MV-4-11 (cell line): ENCODE results near the gene TRPV4.

Experiments used
- DNase-seq: peaks from one replicate; lab custom pipeline; 2025; lab: John Stamatoyannopoulos, UW

TRPV4 gene

DNA sequence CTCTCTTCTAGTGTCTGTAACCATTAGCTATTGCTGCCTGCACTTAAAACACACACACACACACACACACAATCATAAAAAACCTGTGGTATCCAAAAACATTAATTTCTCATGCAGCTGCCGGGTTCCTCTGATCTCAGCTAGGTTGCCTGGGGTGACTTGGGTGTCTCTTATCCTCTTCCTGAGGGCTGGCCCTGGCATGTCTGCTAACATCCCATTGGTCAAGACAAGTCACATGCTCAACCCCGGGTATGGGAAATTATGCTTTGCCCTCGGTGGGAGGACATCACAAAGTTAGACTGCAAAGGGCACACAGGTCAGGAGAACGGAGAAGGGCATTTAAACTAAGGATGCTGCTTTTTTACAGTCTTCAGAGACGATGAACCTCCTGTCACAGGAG, 55.7 kb downstream of the TRPV4 start:
- DNase-seq, result peak; percentile 80

DNA sequence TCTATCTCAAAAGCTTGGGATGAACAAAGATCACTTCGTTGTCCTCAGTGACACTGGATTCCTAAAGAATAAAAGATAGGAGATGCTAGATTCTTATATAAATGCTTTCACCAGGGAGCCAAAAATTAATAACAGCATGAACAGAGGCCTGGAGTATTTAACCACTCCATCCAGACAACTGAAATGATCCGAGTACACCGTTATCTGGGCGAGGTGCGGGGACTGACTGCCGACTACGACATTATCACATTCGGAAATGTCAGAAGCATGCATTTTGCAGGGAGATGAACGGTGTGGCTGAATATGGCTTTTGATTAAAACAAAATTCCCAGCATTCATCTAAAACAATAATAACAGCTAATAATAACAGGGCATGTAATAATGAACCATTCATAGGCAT, 56.6 kb downstream of the TRPV4 start:
- no peak for DNase-seq

GRCh38 chr12:109775172-109775881, 57.9 kb downstream of the TRPV4 start:
- DNase-seq, result peak; percentile 52

- peak; percentile 10 for DNase-seq
Measured at GRCh38 chr12:109773384-109774011, 59.7 kb downstream of the TRPV4 start.

DNA sequence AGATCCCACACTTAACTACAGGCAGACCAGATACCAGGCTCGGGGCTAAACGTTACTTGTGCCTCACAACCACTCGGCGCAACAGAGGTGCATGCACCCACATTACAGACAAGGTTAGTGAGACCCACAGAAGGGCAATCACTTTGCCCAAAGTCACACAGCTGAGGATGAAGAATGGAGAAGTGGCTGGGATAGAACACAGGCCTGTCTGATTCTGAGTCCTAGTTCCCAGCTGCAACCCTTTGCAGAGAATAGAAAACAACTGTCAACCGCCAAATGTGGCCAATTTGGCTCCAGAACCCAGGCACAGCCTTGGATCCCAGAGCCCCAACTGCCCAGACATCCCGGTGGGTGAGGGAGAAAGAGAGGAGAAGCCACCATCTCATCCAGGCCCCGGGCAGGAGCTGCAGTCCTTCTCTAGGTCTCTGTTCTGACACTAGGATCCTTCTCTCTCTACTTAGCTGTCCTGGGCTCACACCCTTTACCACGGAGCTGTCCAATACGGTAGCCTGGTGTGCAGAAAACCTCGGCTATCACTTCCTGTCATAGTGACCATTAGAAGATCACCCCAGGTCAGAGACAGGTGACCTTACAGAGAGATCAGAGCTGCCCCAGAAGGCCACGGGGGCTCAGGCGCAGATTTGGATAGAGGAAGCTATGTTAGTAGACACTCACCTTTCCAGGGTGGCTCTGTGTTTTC, 60.4 kb downstream of the TRPV4 start:
- DNase-seq, result peak; percentile 6

- DNase-seq, result no peak
Measured at GRCh38 chr12:109771746-109772621, 61.2 kb downstream of the TRPV4 start.

DNA sequence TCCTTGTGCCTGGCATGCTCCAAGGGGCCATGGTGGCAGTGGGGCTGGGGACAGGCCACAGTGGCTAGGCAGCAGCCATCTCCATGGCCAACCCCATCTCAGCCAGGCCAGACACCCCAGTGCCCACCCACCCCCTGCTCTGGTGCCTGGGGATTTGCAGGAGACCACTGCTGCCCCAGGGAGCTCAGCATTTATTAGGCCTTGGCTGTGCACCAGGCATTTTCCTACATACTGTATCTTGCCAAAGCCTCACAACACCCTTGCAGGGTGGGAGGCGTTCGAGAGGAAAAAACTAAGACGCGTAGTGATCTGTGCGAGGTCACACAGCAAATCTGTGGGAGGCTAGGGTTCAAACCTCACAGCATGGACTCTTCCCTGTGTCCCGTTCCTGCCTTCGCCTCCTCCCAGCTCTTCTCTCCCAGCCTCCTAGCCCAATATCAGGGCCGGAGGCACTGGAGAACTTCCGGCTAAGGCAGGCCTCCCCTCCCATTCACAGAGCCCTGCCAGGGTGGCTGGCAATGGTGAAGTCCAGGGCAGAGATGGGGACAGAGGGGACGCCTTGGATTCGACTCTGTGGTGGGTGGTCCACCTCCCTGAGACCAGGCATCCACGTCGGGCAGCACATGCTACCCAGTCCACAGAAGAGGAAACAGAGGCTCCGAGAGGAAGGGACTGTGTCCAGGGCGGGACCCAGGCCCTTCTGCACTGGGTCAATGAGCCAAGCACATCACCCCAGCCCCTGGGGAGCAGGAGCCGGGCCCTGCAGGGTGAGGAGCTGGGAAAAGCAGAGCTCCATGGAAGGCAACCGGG, 62.1 kb downstream of the TRPV4 start:
- no peak for DNase-seq

DNA sequence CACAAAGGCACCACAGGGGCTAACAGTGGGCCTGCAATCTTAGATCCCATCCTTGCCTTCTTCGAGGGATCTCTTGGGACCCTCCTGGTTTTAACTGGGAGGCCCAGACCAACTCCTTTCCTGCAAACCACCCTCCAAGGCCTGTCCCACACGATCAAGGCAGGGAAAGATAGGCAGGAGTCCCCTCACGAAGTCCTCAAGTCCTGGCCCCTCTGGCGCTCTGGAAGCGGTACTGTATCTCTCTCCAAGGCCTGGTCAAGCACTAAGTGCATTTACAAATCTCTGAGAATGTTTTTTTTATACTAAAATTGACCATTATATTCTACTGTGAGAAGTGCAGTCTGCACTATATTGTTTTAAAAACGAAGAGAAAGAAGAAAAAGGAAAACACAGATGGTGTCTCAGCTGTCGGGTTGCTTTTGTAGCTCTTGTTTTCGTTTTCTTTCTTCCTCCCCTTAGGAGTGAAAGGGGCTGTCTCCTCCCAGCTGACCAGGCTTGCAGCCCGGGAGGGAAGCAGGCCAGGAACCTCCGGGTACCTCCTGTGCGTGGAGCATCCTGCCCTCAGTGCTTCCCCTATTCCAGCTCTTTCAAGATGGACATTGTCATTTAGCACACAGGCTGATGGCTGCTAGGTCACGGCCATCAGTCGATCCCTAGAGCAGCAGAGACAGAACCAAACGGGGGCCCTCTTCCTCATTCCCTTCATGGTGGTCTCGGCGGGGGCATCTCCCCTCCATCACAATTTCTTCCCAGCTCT, 62.9 kb downstream of the TRPV4 start:
- DNase-seq, result no peak

- DNase-seq, result no peak
Measured at GRCh38 chr12:109768901-109769670, 64.1 kb downstream of the TRPV4 start.

- no peak for DNase-seq
Measured at GRCh38 chr12:109767991-109768900, 65.0 kb downstream of the TRPV4 start.

- no peak for DNase-seq
Measured at GRCh38 chr12:109767456-109767855, 65.7 kb downstream of the TRPV4 start.

- DNase-seq, result no peak
Measured at GRCh38 chr12:109766251-109766778, 66.9 kb downstream of the TRPV4 start.

DNA sequence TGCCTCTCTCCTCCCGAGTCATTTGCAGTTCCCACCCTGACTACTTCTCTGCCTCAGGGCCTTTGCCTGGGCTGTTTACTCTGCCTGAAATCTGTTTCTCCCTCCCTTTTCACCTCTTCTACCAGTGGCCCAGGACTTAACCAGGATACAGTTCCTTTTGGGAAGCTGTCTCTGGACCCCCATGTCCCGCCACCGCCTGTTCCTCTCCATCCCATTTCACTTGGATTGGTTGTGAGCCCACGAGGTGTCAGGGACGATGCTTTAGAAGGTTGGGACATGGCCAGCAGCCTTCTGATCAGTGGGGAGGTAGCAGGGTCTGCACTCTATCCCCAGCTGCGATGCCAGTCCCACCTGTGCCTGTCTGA, 67.8 kb downstream of the TRPV4 start:
- no peak for DNase-seq

GRCh38 chr12:109764776-109765445, 68.3 kb downstream of the TRPV4 start:
- DNase-seq, result no peak

DNA sequence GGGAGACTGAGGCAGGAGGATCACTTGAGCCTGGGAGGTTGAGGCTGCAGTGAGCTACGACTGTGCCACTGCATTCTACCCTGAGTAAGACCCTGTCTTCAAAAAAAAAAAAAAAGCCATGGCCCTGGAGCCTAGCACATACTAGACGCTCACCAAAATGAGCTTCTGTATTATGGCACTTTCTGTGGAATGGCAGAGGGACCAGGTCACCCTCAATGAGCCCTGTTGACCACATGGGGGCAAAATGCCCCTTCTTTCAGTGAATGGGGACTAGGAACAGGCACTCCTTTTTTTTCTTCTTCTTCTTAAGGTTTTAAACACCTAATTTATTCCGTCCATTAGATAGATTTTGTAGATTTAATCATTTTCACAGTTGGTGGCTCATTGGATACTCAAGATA, 69.1 kb downstream of the TRPV4 start:
- DNase-seq, result no peak

- peak; percentile 88 for DNase-seq
Measured at GRCh38 chr12:109763201-109763841, 69.9 kb downstream of the TRPV4 start.

DNA sequence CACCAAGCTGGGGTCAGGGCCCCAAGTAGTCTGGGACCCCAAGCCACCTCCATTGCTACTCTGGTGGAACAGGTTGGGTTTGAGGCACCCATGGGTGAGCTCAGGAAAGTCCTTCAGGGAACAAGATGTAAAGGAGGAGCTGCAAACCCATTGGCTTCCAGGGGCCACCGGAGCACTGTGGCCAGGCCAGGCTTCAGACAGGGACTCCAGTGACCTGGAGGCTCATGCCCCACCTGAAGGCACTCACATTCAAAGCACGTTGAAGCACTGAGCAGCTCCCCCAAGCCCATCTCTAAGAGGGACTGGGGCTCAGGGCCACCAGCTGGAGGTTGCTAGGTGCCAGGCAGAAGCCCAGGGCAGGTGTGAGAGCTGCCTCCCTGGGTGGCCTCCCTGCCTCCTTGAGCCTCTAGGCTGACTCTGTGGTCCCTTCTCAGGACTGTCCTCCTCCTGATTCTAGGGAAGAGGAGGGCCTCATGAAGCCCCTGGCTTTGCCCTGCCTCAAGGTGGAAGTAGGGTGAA, 70.5 kb downstream of the TRPV4 start:
- no peak for DNase-seq
